Activated naive CD8-positive, alpha-beta T cell treated with anti-CD3 and anti-CD28 coated beads for 36 hours (primary cell): ENCODE measurements around the gene SPRR2F. TPM values are rescaled to one million over a fixed set of nuclear protein-coding genes. Genes with fewer than 3 reads are reported as not detected.
"Not testable (repeated sequence)": the region's sequence is repeated elsewhere in the genome, so short reads cannot be mapped to it uniquely, and the experiment has no call there.

Experiments used
- DNase-seq: peaks from one replicate; pipeline ENCODE4 v3.0.0; 2021
- H3K27ac Mint-ChIP-seq: one replicate; pipeline ENCODE4 v1.8.0; 2022; ENCODE audit warnings: mild to moderate bottlenecking, moderate library complexity, mixed read lengths
- H3K27me3 Mint-ChIP-seq: one replicate; pipeline ENCODE4 v1.8.0; 2022; ENCODE audit warnings: mild to moderate bottlenecking, mixed read lengths
- H3K36me3 Mint-ChIP-seq: one replicate; pipeline ENCODE4 v1.8.0; 2021; ENCODE audit warnings: mild to moderate bottlenecking, mixed read lengths
- H3K4me1 Mint-ChIP-seq: one replicate; pipeline ENCODE4 v1.8.0; 2021; ENCODE audit warnings: mixed read lengths
- H3K4me3 Mint-ChIP-seq: one replicate; pipeline ENCODE4 v1.8.0; 2022; ENCODE audit warnings: mild to moderate bottlenecking, moderate library complexity, mixed read lengths
- H3K9me3 Mint-ChIP-seq: one replicate; pipeline ENCODE4 v1.8.0; 2022; ENCODE audit warnings: mixed read lengths
- total RNA-seq, 2 experiments: library from RNA; stranded (reverse); gene quantifications; one replicate each; pipeline ENCODE4 v1.2.3, GENCODE V29; 2021

Gene SPRR2F
- total RNA-seq, 2 experiments from 2014 or later = not detected

GRCh38 chr1:153112454-153112853, 862 bp downstream of the SPRR2F start:
- H3K36me3 Mint-ChIP-seq, H3K27ac Mint-ChIP-seq, DNase-seq, H3K9me3 Mint-ChIP-seq, H3K4me1 Mint-ChIP-seq, H3K4me3 Mint-ChIP-seq: not testable (repeated sequence)
- peaks cover 26% of the 10 kb centered on the region for H3K27me3 Mint-ChIP-seq

GRCh38 chr1:153100245-153100644, 13.1 kb downstream of the SPRR2F start:
- H3K4me3 Mint-ChIP-seq = no peak overlapping the region
- no peaks in the 10 kb centered on the region for H3K9me3 Mint-ChIP-seq
- no peak for DNase-seq

GRCh38 chr1:153099461-153100045, 13.8 kb downstream of the SPRR2F start:
- H3K9me3 Mint-ChIP-seq = no peaks in the 10 kb centered on the region
- DNase-seq = no peak
- H3K36me3 Mint-ChIP-seq = no peaks in the 10 kb centered on the region
- no peaks in the 10 kb centered on the region for H3K4me1 Mint-ChIP-seq
- no peak overlapping the region for H3K27ac Mint-ChIP-seq
- H3K27me3 Mint-ChIP-seq = peaks cover 12% of the 10 kb centered on the region
- no peak overlapping the region for H3K4me3 Mint-ChIP-seq

More at GRCh38 chr1:153100245-153100644, 13.1 kb downstream of the SPRR2F start:
- H3K27me3 Mint-ChIP-seq = peaks cover 15% of the 10 kb centered on the region
- H3K4me1 Mint-ChIP-seq = no peaks in the 10 kb centered on the region
- H3K36me3 Mint-ChIP-seq = no peaks in the 10 kb centered on the region
- H3K27ac Mint-ChIP-seq = no peak overlapping the region

GRCh38 chr1:153095764-153096163, 17.6 kb downstream of the SPRR2F start:
- no peaks in the 10 kb centered on the region for H3K4me1 Mint-ChIP-seq
- no peak overlapping the region for H3K27ac Mint-ChIP-seq
- H3K4me3 Mint-ChIP-seq = no peak overlapping the region
- H3K9me3 Mint-ChIP-seq = no peaks in the 10 kb centered on the region
- H3K36me3 Mint-ChIP-seq = no peaks in the 10 kb centered on the region
- no peak for DNase-seq
- H3K27me3 Mint-ChIP-seq = peaks cover 5% of the 10 kb centered on the region

- no peaks in the 10 kb centered on the region for H3K36me3 Mint-ChIP-seq
- H3K4me1 Mint-ChIP-seq = no peaks in the 10 kb centered on the region
- no peak within 1 kb of the TSS for H3K27ac Mint-ChIP-seq
- no peak for DNase-seq
- no peak within 1 kb of the TSS for H3K4me3 Mint-ChIP-seq
- no peaks in the 10 kb centered on the region for H3K9me3 Mint-ChIP-seq
- peaks cover 5% of the 10 kb centered on the region for H3K27me3 Mint-ChIP-seq
Measured at GRCh38 chr1:153094426-153094825, 18.9 kb downstream of the SPRR2F start, which contains the start of gene SPRR2E. TSS of gene SPRR2E (minus strand) at chr1:153094526. CDS start at chr1:153093751, 775 bp downstream.

- no peaks in the 10 kb centered on the region for H3K36me3 Mint-ChIP-seq
- H3K4me3 Mint-ChIP-seq = no peak overlapping the region
- peaks cover 20% of the 10 kb centered on the region for H3K27me3 Mint-ChIP-seq
- DNase-seq = no peak
- H3K9me3 Mint-ChIP-seq = no peaks in the 10 kb centered on the region
- H3K27ac Mint-ChIP-seq = no peak overlapping the region
- H3K4me1 Mint-ChIP-seq = no peaks in the 10 kb centered on the region
Measured at GRCh38 chr1:153087652-153088051, 25.7 kb downstream of the SPRR2F start.

- no peaks in the 10 kb centered on the region for H3K36me3 Mint-ChIP-seq
- H3K4me1 Mint-ChIP-seq = no peaks in the 10 kb centered on the region
- H3K27ac Mint-ChIP-seq = no peak overlapping the region
- H3K9me3 Mint-ChIP-seq = peaks cover 9% of the 10 kb centered on the region
- no peak for DNase-seq
- no peak overlapping the region for H3K4me3 Mint-ChIP-seq
- peaks cover 35% of the 10 kb centered on the region for H3K27me3 Mint-ChIP-seq
Measured at GRCh38 chr1:153081736-153082135, 31.6 kb downstream of the SPRR2F start.

GRCh38 chr1:153072806-153073726, 40.2 kb downstream of the SPRR2F start:
- no peak overlapping the region for H3K27ac Mint-ChIP-seq
- H3K4me1 Mint-ChIP-seq = no peaks in the 10 kb centered on the region
- DNase-seq = no peak
- no peaks in the 10 kb centered on the region for H3K36me3 Mint-ChIP-seq
- H3K9me3 Mint-ChIP-seq = no peaks in the 10 kb centered on the region
- peaks cover 16% of the 10 kb centered on the region for H3K27me3 Mint-ChIP-seq
- H3K4me3 Mint-ChIP-seq = no peak overlapping the region

GRCh38 chr1:153071511-153071910, 41.8 kb downstream of the SPRR2F start, which contains the start of gene SPRR2B:
TSS of gene SPRR2B (minus strand) at chr1:153071611. CDS start at chr1:153070839, 772 bp downstream.
- Mint-ChIP-seq H3K27ac (no peak within 1 kb of the TSS), H3K36me3 (no peaks in the 10 kb centered on the region), H3K9me3 (no peaks in the 10 kb centered on the region), H3K4me3 (no peak within 1 kb of the TSS), H3K27me3 (peaks cover 27% of the 10 kb centered on the region), H3K4me1 (no peaks in the 10 kb centered on the region)
- DNase-seq = no peak

- H3K4me1 Mint-ChIP-seq = no peaks in the 10 kb centered on the region
- H3K36me3 Mint-ChIP-seq = no peaks in the 10 kb centered on the region
- H3K27me3 Mint-ChIP-seq = peaks cover 35% of the 10 kb centered on the region
- H3K27ac Mint-ChIP-seq = no peak overlapping the region
- DNase-seq = no peak
- H3K4me3 Mint-ChIP-seq = no peak overlapping the region
- no peaks in the 10 kb centered on the region for H3K9me3 Mint-ChIP-seq
Measured at GRCh38 chr1:153070243-153070642, 43.1 kb downstream of the SPRR2F start.

Other genes with a start within 250 kb of the SPRR2F start
- not detected for gene SMCP, start 235.2 kb downstream of the SPRR2F start, total RNA-seq
- gene IVL, start 205.0 kb downstream of the SPRR2F start, total RNA-seq = not detected
- not detected for gene SPRR5, start 166.3 kb downstream of the SPRR2F start, total RNA-seq
- gene SPRR4, start 142.9 kb downstream of the SPRR2F start, total RNA-seq = not detected
- gene SPRR1A, start 129.4 kb downstream of the SPRR2F start, total RNA-seq = not detected
- gene SPRR3, start 111.8 kb downstream of the SPRR2F start, total RNA-seq = not detected
- not detected for gene SPRR1B, start 82.3 kb downstream of the SPRR2F start, total RNA-seq
- not detected for gene SPRR2D, start 72.4 kb downstream of the SPRR2F start, total RNA-seq
- gene SPRR2A, start 56.0 kb downstream of the SPRR2F start, total RNA-seq = not detected
- not detected for gene SPRR2B, start 41.9 kb downstream of the SPRR2F start, total RNA-seq
- not detected for gene SPRR2E, start 19.0 kb downstream of the SPRR2F start, total RNA-seq
- gene SPRR2G, start 37.4 kb upstream of the SPRR2F start, total RNA-seq = not detected
- not detected for gene LELP1, start 89.9 kb upstream of the SPRR2F start, total RNA-seq
- not detected for gene PRR9, start 104.1 kb upstream of the SPRR2F start, total RNA-seq
- not detected for gene LORICRIN, start 146.2 kb upstream of the SPRR2F start, total RNA-seq
- not detected for gene PGLYRP3, start 199.4 kb upstream of the SPRR2F start, total RNA-seq
- gene PGLYRP4, start 235.3 kb upstream of the SPRR2F start, total RNA-seq = not detected
- gene S100A9, start 244.3 kb upstream of the SPRR2F start, total RNA-seq = not detected